Stimulated activated CD4-positive, alpha-beta T cell treated with anti-CD3 and anti-CD28 coated beads, Interleukin-15, amount 100 ng/mL, for 1 hour (primary cell): Measurements from ENCODE around the gene CCDC74B.
"Not testable (repeated sequence)": the region's sequence is repeated elsewhere in the genome, so short reads cannot be mapped to it uniquely, and the experiment has no call there.

ENCODE experiments used
- DNase-seq, 2 donors: peaks; one replicate each; pipeline ENCODE4 v3.0.0-alpha.2; 2020; ENCODE audit warnings: low read depth in 1 of 2, low spot score in 1 of 2

CCDC74B gene

GRCh38 chr2:130102597-130103363 is 42.1 kb downstream of the CCDC74B start:
- not testable (repeated sequence) for DNase-seq
